Activated naive CD4-positive, alpha-beta T cell treated with anti-CD3 and anti-CD28 coated beads, Interleukin-2, amount 10 ng/mL, durations not matched to agents 7 days and 5 days (primary cell): ENCODE data around the gene BCKDHB.

Experiments
- CTCF ChIA-PET: fragments of 350-600 bp; sonication (Branson Sonifier 250); formaldehyde crosslinking; loops from one replicate; lab custom pipeline; 2021; ENCODE audit warnings: antibody characterized with exemption; lab: Charles Lee
- DNase-seq: peaks from one replicate; pipeline ENCODE4 v3.0.0-alpha.2; 2020
- H3K27ac Mint-ChIP-seq: one replicate; pipeline ENCODE4 v1.8.0; 2021; ENCODE audit warnings: mild to moderate bottlenecking, moderate library complexity, mixed read lengths
- H3K27me3 Mint-ChIP-seq: one replicate; pipeline ENCODE4 v1.8.0; 2021; ENCODE audit warnings: mild to moderate bottlenecking, mixed read lengths
- H3K36me3 Mint-ChIP-seq: one replicate; pipeline ENCODE4 v1.8.0; 2021; ENCODE audit warnings: mixed read lengths
- H3K4me1 Mint-ChIP-seq: one replicate; pipeline ENCODE4 v1.8.0; 2021; ENCODE audit warnings: mixed read lengths
- H3K4me3 Mint-ChIP-seq: one replicate; pipeline ENCODE4 v1.8.0; 2021; ENCODE audit warnings: mild to moderate bottlenecking, moderate library complexity, mixed read lengths
- H3K9me3 Mint-ChIP-seq: one replicate; pipeline ENCODE4 v1.8.0; 2021; ENCODE audit warnings: mixed read lengths

Gene BCKDHB

DNA sequence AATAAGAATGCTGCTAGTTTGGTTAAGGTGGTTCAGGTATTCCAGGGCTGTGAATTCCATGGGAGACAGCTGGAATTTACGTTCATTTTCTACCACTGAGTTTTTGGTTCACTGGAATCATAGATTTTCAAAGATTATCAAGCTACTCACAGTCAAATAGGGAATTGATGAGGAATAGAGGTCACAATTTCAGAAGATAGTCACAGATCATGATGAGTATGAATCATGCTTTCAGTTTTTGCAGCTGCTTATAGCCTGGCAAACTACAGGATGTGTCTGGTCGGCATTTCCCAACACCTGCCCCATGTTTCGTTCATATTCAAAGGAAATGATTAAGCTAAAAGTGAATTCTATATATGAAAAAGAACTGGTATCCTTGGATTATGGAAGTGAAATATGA lies 58.7 kb downstream of the BCKDHB start:
- Mint-ChIP-seq H3K9me3 (no peaks in the 10 kb centered on the region), H3K36me3 (peaks cover 8% of the 10 kb centered on the region), H3K4me3 (peak overlapping the region; percentile 37), H3K27me3 (no peaks in the 10 kb centered on the region), H3K27ac (peak overlapping the region; percentile 84), H3K4me1 (peaks cover 2% of the 10 kb centered on the region)
- peak; percentile 30 for DNase-seq
- CTCF ChIA-PET = no interaction called here

DNA sequence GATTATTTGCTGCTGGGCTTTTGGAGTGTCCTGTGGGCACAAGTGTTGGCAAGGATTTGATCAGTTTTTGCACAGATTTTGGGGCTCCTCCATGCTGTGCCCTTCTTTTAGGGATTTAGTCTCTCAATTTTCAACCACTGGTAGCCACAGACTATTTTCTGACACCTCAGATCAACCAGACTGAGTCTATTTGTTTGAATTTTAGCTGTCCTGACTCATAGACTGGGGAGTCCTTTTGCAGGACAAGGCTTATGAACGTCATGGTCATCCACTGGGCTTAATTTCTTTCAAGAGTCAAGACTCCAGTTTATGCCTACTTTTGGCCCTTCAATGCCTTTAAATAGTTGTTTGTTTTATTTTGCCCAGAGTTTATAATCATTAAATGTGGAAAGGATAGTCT lies 59.3 kb downstream of the BCKDHB start:
- Mint-ChIP-seq H3K4me3 (no peak overlapping the region), H3K9me3 (no peaks in the 10 kb centered on the region), H3K27me3 (no peaks in the 10 kb centered on the region), H3K27ac (no peak overlapping the region), H3K4me1 (peaks cover 2% of the 10 kb centered on the region), H3K36me3 (peaks cover 11% of the 10 kb centered on the region)
- CTCF ChIA-PET = interaction anchor here (0.9 kb wide), 1 partner anchor 220 kb away, joined by 3 read pairs; no protein-coding TSS in a partner anchor
- no peak for DNase-seq

DNA sequence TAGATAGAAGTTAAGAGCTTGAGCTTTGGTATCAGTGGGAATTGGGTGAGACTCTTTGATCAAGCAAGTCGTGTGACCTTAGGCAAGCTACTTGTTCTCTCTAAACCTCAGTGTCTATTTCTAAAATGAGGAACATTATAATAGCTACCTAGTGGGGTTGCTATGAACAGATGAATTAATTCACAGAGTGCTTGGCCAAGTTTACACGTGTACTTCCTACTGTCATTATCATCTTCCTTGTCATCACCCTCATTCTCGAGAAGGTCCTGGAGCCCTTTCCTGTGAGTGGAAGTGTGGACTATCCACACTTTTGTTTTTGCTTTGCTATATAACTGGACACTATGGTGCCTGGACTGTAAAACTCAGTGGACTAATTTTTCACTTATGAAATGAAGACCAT lies 64.0 kb downstream of the BCKDHB start:
- Mint-ChIP-seq H3K4me1 (peaks cover 2% of the 10 kb centered on the region), H3K4me3 (no peak overlapping the region), H3K27ac (no peak overlapping the region), H3K9me3 (no peaks in the 10 kb centered on the region), H3K36me3 (peaks cover 14% of the 10 kb centered on the region), H3K27me3 (no peaks in the 10 kb centered on the region)
- CTCF ChIA-PET = no interaction called here
- no peak for DNase-seq

DNA sequence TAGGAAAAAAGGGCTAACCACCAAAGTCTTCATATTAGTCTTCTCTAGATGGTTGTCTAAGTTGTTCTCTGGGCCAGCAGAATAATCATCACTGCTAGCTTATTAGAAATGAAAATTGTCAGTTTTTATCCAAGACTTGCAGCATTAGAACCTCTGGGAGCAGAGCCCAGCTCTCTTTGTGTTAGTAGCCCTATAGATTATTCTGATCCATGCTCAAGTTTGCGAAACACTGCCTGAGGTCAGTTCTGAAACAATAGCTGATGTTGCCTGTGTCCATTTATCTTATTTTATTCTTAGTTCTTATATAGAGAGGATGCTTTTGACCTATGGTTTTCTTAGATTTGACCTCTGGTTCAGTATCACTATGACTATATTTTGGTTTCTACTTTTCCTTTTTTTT lies 66.9 kb downstream of the BCKDHB start:
- Mint-ChIP-seq H3K27me3 (no peaks in the 10 kb centered on the region), H3K27ac (no peak overlapping the region), H3K4me3 (no peak overlapping the region), H3K9me3 (no peaks in the 10 kb centered on the region), H3K36me3 (peaks cover 9% of the 10 kb centered on the region), H3K4me1 (no peaks in the 10 kb centered on the region)
- CTCF ChIA-PET = no interaction called here
- no peak for DNase-seq

DNA sequence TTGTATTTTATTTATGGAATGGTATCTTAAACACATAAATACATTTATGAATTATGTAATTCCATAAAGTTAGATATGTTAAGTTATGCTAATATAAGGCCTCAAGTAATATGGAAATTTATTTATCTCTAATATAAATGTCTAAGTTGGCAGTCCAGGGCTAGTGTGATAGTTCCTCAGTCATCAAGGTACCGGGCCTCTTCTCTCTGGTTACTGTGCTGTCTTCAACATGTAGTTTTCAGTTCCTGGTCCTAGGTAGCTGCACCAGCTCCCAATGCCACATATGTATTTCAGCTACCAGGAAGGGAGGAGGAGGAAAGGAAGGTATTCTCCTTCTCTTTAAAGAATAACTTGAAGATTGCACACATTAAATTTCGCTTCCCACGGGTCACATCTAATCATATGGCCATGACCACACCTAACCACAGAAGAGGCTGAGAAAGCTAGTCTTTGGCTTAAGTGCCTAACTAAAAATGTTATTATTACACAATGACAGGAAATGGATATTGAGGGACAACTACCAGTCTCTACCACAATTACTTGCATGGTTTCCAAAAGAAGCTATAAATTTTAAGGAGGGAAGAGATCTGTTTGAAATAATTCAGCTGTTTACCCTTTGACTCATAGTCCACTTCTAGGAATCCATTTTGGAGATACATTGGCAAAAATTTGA lies 68.6 kb downstream of the BCKDHB start:
- Mint-ChIP-seq H3K27ac (no peak overlapping the region), H3K27me3 (no peaks in the 10 kb centered on the region), H3K4me1 (no peaks in the 10 kb centered on the region), H3K36me3 (peaks cover 6% of the 10 kb centered on the region), H3K9me3 (no peaks in the 10 kb centered on the region), H3K4me3 (no peak overlapping the region)
- DNase-seq = no peak
- CTCF ChIA-PET = no interaction called here

DNA sequence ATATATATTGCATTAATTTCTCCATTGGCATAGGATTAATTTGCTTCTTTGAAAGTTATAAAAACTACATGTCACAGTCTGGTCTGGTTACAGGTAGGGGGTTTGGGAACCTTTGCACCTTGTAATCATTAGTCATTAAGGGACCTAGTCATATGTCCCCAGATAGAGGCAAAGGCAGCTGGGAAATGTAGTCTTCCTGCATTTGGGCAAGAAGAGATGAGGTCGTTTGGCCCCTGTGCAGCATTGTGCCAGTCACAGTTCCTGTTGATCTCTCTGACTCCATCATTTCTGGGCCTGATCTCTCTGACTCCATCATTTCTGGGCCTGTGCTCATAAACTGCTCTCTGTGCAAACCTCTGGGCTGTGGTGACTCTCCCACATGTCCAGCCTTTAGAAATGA lies 73.2 kb downstream of the BCKDHB start:
- CTCF ChIA-PET = no interaction called here
- H3K36me3 Mint-ChIP-seq = no peaks in the 10 kb centered on the region
- no peak overlapping the region for H3K27ac Mint-ChIP-seq
- no peaks in the 10 kb centered on the region for H3K9me3 Mint-ChIP-seq
- H3K4me3 Mint-ChIP-seq = no peak overlapping the region
- no peak for DNase-seq
- no peaks in the 10 kb centered on the region for H3K27me3 Mint-ChIP-seq
- no peaks in the 10 kb centered on the region for H3K4me1 Mint-ChIP-seq

DNA sequence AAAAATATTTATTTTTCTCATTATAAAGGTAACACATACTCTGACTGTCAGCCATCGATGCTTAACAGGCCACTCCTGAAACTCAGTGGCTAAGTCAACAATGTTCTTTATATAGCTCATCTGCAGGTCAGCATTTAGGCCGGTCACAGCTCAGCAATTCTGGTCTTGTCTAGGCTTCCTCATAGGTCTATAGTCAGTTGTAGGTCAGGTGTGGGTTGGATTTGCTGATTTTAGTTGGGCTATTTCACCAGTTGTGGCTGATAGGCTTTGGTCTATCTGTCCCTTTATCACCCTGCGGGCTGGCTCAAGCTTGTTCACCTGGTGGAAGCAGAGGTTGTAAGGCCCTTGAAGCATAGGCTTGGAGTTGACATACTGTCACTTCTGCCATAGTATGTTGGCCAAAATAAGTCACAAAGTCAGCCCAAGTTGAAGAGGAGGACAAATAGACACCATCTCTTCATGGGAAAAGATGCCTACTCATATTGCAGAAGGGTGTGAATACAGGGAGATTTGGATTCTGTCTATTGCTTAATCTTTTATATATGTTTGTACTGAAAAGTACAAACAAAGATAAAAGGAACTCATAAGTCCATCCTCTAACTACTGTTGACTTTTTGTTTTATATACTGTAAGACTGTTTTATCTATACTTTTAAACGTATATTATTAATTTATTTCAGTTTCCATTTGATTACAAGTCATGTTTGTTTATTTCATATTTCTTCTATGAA lies 75.0 kb downstream of the BCKDHB start:
- no peaks in the 10 kb centered on the region for H3K4me1 Mint-ChIP-seq
- H3K27ac Mint-ChIP-seq = no peak overlapping the region
- no peaks in the 10 kb centered on the region for H3K9me3 Mint-ChIP-seq
- no peaks in the 10 kb centered on the region for H3K36me3 Mint-ChIP-seq
- H3K27me3 Mint-ChIP-seq = no peaks in the 10 kb centered on the region
- CTCF ChIA-PET = no interaction called here
- H3K4me3 Mint-ChIP-seq = no peak overlapping the region
- no peak for DNase-seq

DNA sequence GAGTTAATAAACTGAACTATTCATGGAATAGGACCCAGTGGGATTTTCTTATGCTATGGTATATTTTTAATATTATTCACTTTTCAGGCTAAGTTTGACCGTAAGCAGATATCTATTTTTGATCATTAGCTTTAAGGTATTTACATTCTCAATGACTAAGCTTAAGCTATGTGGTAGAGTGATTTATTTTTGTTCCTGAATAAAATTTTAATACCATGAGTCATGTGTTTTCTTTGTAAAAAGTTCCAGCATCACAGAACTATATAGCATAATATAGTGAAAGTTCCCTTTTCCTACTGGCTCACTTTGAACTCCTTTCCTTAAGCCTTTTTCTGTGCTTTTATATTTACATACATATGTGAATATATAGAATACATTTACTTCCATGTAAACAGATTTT lies 75.8 kb downstream of the BCKDHB start:
- CTCF ChIA-PET = no interaction called here
- no peaks in the 10 kb centered on the region for H3K4me1 Mint-ChIP-seq
- no peak overlapping the region for H3K4me3 Mint-ChIP-seq
- H3K27me3 Mint-ChIP-seq = no peaks in the 10 kb centered on the region
- no peaks in the 10 kb centered on the region for H3K36me3 Mint-ChIP-seq
- no peak overlapping the region for H3K27ac Mint-ChIP-seq
- DNase-seq = no peak
- no peaks in the 10 kb centered on the region for H3K9me3 Mint-ChIP-seq

DNA sequence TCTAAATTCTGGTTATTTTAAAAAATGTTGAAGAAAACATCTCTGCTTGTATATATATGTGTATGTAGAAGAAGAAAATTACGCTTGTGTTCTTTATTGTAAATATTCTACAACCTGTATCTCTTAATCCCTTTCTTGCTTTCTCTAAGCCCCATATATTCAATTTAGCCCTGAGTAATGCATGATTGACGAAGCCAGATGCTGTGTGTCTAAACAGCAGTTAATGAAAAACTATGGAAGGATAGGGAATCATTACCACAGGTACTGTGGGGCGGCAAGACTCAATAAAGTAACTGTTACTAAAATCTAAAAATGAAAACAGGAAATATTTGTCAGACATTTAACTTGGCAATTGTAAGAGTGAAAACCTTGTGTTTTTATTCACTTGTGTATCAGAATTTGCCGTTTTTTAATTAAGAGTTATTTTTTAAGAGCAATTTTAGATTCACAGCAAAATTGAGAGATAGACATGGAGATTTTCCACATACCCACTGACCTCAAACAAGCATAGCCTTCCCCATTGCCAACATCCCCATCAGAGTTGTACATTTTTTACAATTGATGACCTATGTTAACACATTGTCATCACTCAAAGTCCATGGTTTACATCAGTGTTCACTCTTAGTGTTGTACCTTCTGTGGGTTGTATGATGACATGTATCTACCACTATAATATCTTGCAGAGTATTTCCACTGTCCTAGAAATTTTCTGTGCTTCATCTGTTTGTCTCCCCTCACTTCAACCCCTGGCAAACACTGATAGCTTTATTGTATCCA lies 76.7 kb downstream of the BCKDHB start:
- Mint-ChIP-seq H3K4me1 (no peaks in the 10 kb centered on the region), H3K27ac (no peak overlapping the region), H3K9me3 (no peaks in the 10 kb centered on the region), H3K27me3 (no peaks in the 10 kb centered on the region), H3K36me3 (no peaks in the 10 kb centered on the region), H3K4me3 (no peak overlapping the region)
- CTCF ChIA-PET = no interaction called here
- no peak for DNase-seq

DNA sequence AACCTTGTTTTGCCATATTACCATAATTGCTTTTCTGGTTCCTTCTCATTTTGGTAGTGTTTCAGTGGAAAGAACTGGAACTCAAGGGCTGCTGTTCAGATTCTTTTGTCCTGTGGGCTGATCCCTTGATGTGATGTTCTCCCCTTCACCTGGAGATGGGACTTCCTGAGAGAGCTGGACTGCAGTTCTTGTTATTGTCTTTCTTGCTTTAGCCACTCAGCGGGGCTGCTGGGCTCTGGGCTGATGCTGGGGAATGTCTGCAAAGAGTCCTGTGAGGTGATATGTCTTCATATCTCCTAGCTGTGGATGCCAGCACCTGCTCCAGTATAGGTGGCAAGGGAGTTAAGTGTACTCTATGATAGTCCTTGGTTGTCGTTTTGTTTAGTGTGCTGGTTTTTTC lies 79.0 kb downstream of the BCKDHB start:
- no peak for DNase-seq
- H3K36me3 Mint-ChIP-seq = no peaks in the 10 kb centered on the region
- H3K9me3 Mint-ChIP-seq = no peaks in the 10 kb centered on the region
- no peak overlapping the region for H3K27ac Mint-ChIP-seq
- no peaks in the 10 kb centered on the region for H3K4me1 Mint-ChIP-seq
- no peaks in the 10 kb centered on the region for H3K27me3 Mint-ChIP-seq
- CTCF ChIA-PET = no interaction called here
- H3K4me3 Mint-ChIP-seq = no peak overlapping the region

DNA sequence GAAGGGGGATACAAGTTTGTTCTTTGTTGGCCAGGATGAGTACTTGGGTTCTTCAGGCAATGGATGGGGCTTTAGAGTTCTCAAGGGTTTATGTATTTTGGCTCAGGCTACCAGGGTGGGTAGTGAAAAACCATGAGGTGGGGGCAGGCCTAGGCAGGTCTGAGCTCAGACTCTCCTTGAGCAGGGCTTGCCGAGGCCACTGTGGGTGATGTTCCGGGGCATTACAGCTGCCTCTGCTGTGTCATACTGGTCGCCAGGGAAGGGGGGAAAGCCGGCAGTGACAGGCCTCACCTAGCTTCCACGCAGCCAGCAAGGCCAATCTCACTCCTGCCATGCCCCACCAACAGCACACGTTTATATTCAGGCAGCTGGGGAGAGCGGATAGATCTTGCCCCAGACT lies 79.6 kb downstream of the BCKDHB start:
- CTCF ChIA-PET = no interaction called here
- Mint-ChIP-seq H3K9me3 (no peaks in the 10 kb centered on the region), H3K4me3 (no peak overlapping the region), H3K4me1 (no peaks in the 10 kb centered on the region), H3K27me3 (no peaks in the 10 kb centered on the region), H3K27ac (no peak overlapping the region), H3K36me3 (no peaks in the 10 kb centered on the region)
- no peak for DNase-seq

DNA sequence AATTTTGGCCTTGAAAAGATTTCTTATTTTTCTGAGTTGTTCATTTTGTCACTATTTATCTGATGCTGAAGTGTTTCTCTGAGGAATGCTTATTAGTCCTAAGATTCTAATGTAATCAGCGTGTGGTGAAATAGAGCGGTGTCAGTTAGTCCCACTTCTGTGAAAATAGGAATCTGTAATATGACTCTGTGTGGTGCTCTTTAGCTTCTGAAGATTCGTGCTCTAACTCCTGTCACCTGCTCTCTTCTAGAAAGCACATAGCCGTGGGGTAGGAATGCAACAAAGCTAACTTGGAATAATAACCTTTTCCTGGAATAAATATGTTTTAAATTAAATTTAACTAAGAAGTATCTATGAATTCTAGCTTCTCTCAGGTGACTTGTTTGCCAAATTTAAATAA lies 90.4 kb downstream of the BCKDHB start:
- Mint-ChIP-seq H3K27me3 (no peaks in the 10 kb centered on the region), H3K9me3 (no peaks in the 10 kb centered on the region), H3K4me3 (no peak overlapping the region), H3K4me1 (no peaks in the 10 kb centered on the region), H3K36me3 (no peaks in the 10 kb centered on the region), H3K27ac (no peak overlapping the region)
- DNase-seq = no peak
- CTCF ChIA-PET = no interaction called here

DNA sequence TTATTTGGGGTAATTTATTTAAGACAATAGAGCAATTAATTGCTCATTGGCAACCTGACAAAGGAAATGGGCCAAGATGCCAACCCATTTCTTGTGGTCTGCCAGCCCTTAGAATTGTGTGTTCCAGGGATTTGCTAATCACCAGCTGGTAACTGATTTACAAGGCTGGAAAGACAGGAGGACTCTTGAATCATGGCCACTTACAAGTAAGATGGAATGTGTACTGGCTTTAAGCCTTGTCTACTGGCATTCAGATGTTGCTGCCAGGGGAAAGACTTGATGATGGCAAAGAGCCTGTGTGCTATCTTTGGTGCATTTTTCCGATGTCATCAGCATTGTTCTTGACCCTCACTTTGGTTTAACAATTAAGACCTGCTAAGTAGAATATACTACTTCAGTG lies 91.0 kb downstream of the BCKDHB start:
- Mint-ChIP-seq H3K4me3 (no peak overlapping the region), H3K4me1 (no peaks in the 10 kb centered on the region), H3K36me3 (no peaks in the 10 kb centered on the region), H3K9me3 (no peaks in the 10 kb centered on the region), H3K27ac (no peak overlapping the region), H3K27me3 (no peaks in the 10 kb centered on the region)
- DNase-seq = no peak
- CTCF ChIA-PET = no interaction called here

DNA sequence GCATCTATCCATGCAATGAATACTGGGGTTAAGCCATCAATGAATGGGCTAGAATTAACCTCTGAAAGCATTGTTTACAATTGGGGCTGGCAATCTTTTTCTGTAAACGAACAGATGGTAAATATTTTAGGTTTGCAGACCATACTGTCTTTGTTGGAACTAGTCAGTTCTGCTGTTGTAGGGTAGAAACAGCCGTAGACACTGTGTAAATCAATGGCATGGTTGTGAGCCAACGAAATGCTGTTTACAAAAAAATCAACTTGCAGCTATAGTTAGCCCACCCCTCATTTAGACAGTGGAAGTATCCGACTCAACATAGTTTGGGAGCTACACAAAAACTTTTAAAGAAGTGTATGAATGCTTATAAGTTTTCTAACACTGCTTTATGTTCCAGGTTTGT lies 91.5 kb downstream of the BCKDHB start:
- no peaks in the 10 kb centered on the region for H3K36me3 Mint-ChIP-seq
- H3K27me3 Mint-ChIP-seq = no peaks in the 10 kb centered on the region
- no peak for DNase-seq
- H3K27ac Mint-ChIP-seq = no peak overlapping the region
- H3K4me1 Mint-ChIP-seq = no peaks in the 10 kb centered on the region
- H3K9me3 Mint-ChIP-seq = no peaks in the 10 kb centered on the region
- H3K4me3 Mint-ChIP-seq = no peak overlapping the region
- CTCF ChIA-PET = no interaction called here

DNA sequence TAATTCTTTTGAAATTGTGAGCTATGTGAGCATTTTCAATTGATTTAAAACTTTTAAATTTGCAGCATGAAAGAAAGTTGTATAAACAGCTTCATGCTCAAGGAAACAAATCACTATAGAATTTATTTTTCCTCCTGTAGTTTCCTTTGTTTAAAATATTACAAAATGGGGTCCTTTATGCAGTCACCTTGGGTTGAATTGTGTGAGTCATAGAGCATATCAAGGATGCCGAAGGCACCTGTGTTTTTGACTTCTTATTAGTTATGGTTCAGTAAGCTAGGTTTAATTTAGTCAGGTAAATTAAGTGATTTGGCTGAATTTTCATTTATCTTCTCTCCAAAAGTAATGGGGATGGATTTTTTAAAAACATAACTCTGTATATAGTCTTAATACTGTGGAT lies 96.8 kb downstream of the BCKDHB start:
- no peak for DNase-seq
- no peaks in the 10 kb centered on the region for H3K9me3 Mint-ChIP-seq
- no peaks in the 10 kb centered on the region for H3K27me3 Mint-ChIP-seq
- H3K36me3 Mint-ChIP-seq = no peaks in the 10 kb centered on the region
- CTCF ChIA-PET = interaction anchor here (0.6 to 2.0 kb wide), 2 partner anchors 11 to 70 kb away, joined by 3 to 6 read pairs; no protein-coding TSS in a partner anchor
- no peak overlapping the region for H3K27ac Mint-ChIP-seq
- no peak overlapping the region for H3K4me3 Mint-ChIP-seq
- no peaks in the 10 kb centered on the region for H3K4me1 Mint-ChIP-seq
